ENCODE results near the gene CRYBA2. TPM values are rescaled to one million over a fixed set of nuclear protein-coding genes. Genes with fewer than 3 reads are reported as not detected.

Gene CRYBA2
- total and polyA plus RNA-seq, 8 donors, result 3.7 to 314 (median 13.2) TPM

- no peak for FAIRE-seq
These were observed 22.3 kb downstream of the CRYBA2 start for GRCh38 chr2:218970894-218971293.

DNA sequence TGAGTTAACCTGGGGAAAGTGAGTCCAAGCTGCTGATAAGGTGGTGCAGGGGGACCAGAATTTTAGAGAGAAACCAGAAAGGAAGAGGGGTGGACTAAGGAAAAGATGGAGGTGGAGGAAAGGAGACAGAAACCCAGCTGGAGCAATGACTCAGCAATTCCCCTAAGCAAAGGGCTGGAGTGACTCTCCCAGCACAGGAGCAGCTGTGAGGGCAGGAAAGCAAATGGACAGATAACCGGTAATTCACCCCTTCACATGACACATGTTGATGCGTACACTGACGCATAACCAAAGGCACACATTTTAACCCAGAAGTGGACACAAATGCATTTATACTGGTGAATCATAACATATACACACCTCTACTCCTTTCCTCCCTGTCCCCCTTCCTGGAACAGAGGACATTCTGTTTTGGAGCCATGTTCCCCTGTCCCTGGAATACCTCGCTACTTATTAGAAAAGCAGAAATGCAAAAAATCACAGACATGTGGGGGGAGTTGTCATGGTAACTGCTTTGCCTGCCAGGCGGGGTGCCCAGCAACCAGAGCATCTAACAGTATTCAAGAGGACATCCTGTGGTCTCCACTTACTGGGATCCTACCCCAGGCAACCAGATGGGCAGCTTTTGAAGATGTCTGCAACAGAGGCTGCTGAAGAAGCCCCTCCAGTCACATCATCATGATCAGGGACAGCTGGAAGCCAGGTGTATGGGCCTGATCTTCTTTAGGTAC lies 29.0 kb downstream of the CRYBA2 start:
- intact Hi-C loops (cut with DNase I), result no loop called here
- H3K36me3 ChIP-seq, result no peaks in the 10 kb centered on the region
- no peak overlapping the region for H3K4me3 ChIP-seq
- 19 to 26% methylated on average over 5 of the region's 5 CpGs for WGBS, 2 donors
- TF ChIP-seq, protein P1, sequence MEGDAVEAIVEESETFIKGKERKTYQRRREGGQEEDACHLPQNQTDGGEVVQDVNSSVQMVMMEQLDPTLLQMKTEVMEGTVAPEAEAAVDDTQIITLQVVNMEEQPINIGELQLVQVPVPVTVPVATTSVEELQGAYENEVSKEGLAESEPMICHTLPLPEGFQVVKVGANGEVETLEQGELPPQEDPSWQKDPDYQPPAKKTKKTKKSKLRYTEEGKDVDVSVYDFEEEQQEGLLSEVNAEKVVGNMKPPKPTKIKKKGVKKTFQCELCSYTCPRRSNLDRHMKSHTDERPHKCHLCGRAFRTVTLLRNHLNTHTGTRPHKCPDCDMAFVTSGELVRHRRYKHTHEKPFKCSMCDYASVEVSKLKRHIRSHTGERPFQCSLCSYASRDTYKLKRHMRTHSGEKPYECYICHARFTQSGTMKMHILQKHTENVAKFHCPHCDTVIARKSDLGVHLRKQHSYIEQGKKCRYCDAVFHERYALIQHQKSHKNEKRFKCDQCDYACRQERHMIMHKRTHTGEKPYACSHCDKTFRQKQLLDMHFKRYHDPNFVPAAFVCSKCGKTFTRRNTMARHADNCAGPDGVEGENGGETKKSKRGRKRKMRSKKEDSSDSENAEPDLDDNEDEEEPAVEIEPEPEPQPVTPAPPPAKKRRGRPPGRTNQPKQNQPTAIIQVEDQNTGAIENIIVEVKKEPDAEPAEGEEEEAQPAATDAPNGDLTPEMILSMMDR (IDR thresholded peaks at IDR 0.05), result no peak
- no peaks in the 10 kb centered on the region for H3K9me3 ChIP-seq
- no peak for FAIRE-seq
- ATAC-seq, result peak in 2 of 4 donors; percentile 39 to 58
- no peak overlapping the region for H3K27ac ChIP-seq
- H3K27me3 ChIP-seq, result peaks cover 0 to 47% (median 8%) of the 10 kb centered on the region in 4 donors
- DNase-seq, result no peak
- no peaks in the 10 kb centered on the region for H3K4me1 ChIP-seq

More at GRCh38 chr2:218970894-218971293, 22.3 kb downstream of the CRYBA2 start:
- 33% methylated on average over 1 of the region's 1 CpG for WGBS, 2 donors
- TF ChIP-seq, protein P1 (IDR thresholded peaks at IDR 0.05), result no peak
- Histone ChIP-seq H3K4me3 (no peak overlapping the region), H3K4me1 (no peaks in the 10 kb centered on the region), H3K9me3 (no peaks in the 10 kb centered on the region), H3K27ac (no peak overlapping the region), H3K27me3 (peaks cover 0 to 2% (median 0%) of the 10 kb centered on the region in 4 donors), H3K36me3 (no peaks in the 10 kb centered on the region)
- intact Hi-C loops (cut with DNase I), result no loop called here
- ATAC-seq, result no peak
- DNase-seq, result no peak

GRCh38 chr2:218963601-218964000 lies 29.6 kb downstream of the CRYBA2 start:
- Histone ChIP-seq H3K36me3 (no peaks in the 10 kb centered on the region), H3K27ac (no peak overlapping the region), H3K4me3 (no peak overlapping the region), H3K27me3 (peaks cover 0 to 52% (median 8%) of the 10 kb centered on the region in 4 donors), H3K9me3 (no peaks in the 10 kb centered on the region), H3K4me1 (no peaks in the 10 kb centered on the region)
- no peak for FAIRE-seq
- TF ChIP-seq, protein P1 (IDR thresholded peaks at IDR 0.05), result no peak
- intact Hi-C loops (cut with DNase I), result no loop called here
- DNase-seq, result no peak
- no peak for ATAC-seq
- 8% methylated on average over 5 of the region's 5 CpGs for WGBS, 2 donors

- DNase-seq (peak; percentile 56 to 90 (median 72)), FAIRE-seq (no peak), ATAC-seq (peak; percentile 68 to 83 (median 77))
- H3K4me3 ChIP-seq, result peak overlapping the region in 1 of 4 donors; percentile 33
- TF ChIP-seq, protein P1 (IDR thresholded peaks at IDR 0.05), result no peak
- H3K27me3 ChIP-seq, result peaks cover 0 to 55% (median 8%) of the 10 kb centered on the region in 4 donors
- H3K36me3 ChIP-seq, result no peaks in the 10 kb centered on the region
- intact Hi-C loops (cut with DNase I), result no loop called here
- H3K4me1 ChIP-seq, result no peaks in the 10 kb centered on the region
- H3K27ac ChIP-seq, result no peak overlapping the region
- H3K9me3 ChIP-seq, result no peaks in the 10 kb centered on the region
- WGBS, 2 donors, result 1 to 2% methylated on average over 42 of the region's 42 CpGs
These were observed 30.2 kb downstream of the CRYBA2 start for GRCh38 chr2:218962859-218963492.

All from pancreas (tissue), 10 donors.